Jurkat, Clone E6-1 (cell line): Measurements from ENCODE around the gene GPR183.

Source experiments
- DNase-seq: peaks from one replicate; pipeline ENCODE4 v3.0.0-alpha.2; 2011; ENCODE audit warnings: low read depth, low spot score
- H3K4me3 ChIP-seq: 2 replicates; pipeline ENCODE4 v1.5.1; 2011; ENCODE audit warnings: mild to moderate bottlenecking, low read length, control low read depth, moderate library complexity

GPR183 gene

DNA sequence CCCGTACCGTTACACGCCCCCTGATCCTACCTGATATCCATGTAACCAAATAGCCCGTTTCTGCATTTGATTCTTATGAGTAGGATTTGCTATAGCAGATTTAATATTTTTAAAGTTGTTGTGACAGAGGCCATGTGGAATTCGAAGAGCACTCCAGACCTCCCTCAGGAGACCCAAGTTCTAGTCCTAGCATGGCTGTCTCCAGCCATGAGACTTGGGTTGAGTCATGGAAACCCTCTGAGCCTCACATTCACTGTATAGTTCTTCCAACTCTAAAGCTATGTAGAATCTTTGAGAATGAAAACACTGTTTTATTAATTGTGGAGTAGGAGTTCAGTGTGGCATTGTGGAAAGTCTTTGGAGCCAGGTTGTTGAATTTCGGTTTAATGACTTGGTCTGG is 8.0 kb upstream of the GPR183 start:
- no peak overlapping the region for H3K4me3 ChIP-seq
- no peak for DNase-seq

DNA sequence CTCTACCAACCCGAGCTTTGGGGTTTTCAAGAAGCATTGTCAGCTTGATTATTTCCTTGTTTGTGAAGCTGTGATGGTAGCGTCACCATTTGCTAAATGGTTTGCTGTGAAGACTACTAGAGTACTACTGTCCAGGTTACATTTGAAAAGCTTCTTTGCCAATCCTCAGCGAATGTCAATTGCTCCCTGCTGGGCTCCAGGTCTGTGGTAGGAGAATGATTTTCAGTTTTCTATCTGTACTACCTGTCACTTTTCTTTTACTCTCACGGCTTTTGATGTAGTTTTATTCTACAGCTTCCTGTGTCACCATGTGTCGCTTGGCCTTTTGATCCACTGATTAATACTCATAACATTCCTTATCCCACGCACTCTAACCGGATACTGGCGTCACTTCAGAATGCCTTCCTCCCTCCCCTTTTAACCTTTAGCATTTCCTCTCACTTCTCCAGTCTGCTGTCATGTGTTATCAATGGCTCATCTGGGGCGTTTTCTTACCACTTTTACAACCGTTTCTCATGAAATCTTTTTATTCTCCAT is 7.5 kb upstream of the GPR183 start:
- H3K4me3 ChIP-seq, result no peak overlapping the region
- no peak for DNase-seq

DNA sequence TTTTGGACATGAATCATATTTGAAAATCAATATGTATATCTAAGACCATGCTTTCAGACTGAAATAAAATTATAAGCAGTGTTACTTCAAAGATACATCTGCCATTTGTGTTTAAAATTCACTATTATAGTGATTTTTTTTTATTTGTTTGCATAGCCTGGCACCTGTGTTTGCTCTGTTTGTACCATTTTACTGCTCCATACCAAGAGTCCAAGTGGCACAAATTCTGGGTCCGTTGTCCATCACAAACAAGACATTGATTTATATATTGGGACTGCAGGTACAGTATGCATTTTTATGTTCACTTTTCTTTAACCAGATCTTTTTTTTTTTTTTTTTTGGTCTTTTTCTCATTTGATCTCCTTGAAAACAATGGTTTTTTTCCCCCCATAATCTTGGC is 6.7 kb upstream of the GPR183 start:
- H3K4me3 ChIP-seq, result no peak overlapping the region
- DNase-seq, result no peak

DNA sequence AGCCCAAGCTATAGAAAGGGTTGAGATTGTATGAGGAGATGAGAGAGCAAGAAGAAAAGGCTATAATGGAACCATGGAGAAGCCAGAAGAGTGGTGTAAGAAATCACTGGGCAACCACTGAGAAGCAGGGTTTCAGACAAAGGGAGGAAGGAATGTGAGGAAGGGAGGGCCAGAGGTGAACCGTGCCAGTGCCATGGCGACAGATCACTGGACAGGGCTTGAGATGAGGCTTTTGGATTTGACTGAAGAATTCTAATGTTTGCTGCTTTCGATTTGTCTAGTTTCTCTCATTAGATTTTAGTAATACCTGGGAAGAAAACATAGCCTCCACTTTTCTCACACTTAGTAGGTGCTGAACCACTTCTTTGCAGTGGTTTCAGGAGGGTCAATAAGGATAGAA is 6.3 kb upstream of the GPR183 start:
- DNase-seq, result no peak
- H3K4me3 ChIP-seq, result no peak overlapping the region

DNA sequence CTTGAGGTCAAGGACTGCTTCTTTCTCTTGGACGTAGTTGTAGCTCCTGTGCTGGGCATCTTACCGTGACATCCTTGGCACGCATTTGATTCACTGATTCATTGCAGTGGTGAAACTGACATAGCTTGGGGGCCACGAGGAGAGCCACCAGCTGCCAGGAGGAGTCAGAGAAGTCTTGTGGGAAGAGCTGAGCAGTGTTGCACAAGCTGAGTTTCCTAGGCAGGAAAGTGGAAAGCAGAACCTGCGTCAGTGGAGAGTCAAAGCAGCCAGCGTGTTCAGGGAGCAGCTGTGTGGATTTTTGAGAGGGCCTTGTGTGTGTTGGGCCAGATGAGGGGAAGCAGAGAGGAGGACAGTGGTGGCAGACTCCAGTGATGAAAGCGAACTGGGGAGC is 5.3 kb upstream of the GPR183 start:
- DNase-seq, result no peak

DNA sequence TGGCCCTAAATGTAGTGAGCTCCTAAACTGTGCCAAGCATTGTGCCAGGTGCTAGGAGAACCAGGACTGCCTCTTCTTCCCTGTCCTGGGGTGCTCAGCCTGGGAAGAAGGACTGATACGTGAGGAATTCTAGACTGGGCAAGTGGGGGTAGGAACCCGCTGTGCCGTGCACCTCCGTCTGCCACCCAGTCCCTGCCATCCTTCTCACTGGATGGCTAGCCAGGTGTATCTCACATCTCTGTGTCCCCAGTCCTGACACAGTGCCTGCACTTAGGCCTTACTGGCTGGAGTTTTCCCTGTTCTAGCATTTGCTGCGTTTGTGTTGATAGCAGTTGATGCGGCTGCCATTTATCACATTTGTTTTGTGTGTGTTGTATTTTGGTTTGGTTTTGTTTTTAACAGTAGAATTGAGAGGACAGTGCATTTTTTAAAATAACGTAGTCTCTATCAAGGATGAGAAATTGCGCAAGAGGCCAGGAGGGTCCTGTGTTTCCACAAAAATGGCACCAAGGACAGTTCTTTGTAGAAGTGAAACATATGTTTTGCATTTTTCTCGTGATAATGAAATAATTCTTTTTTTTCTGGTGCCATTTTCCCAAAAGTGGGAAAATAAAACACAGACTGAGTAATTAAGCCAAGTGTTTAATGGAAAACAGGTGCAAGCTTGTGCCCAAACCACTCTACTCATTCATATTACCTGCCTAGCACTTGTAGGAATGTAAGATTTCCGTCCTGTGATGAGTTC is 4.7 kb upstream of the GPR183 start:
- H3K4me3 ChIP-seq, result no peak overlapping the region
- no peak for DNase-seq

More for the DNA sequence above, 5.3 kb upstream of the GPR183 start:
- H3K4me3 ChIP-seq, result no peak overlapping the region

DNA sequence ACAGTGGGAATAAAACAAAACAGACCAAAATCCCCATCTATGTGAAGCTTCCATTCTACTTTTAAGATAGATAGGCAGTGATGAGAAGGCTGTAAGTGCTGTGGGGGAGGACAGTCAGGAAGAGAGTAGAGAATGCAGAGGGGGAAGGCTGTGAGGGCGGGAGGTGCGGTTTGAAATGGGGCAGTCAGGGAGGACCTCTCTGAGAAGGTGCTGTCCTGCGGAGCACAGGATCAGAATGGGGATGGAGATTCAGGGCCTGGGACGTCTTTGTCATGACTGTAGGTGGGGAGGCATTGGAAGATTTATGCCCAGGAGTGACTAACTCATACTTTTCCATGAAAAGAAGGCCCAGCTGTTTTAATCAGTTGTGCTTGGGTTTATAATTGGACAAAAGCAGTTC is 3.9 kb upstream of the GPR183 start:
- DNase-seq, result no peak
- no peak overlapping the region for H3K4me3 ChIP-seq

DNA sequence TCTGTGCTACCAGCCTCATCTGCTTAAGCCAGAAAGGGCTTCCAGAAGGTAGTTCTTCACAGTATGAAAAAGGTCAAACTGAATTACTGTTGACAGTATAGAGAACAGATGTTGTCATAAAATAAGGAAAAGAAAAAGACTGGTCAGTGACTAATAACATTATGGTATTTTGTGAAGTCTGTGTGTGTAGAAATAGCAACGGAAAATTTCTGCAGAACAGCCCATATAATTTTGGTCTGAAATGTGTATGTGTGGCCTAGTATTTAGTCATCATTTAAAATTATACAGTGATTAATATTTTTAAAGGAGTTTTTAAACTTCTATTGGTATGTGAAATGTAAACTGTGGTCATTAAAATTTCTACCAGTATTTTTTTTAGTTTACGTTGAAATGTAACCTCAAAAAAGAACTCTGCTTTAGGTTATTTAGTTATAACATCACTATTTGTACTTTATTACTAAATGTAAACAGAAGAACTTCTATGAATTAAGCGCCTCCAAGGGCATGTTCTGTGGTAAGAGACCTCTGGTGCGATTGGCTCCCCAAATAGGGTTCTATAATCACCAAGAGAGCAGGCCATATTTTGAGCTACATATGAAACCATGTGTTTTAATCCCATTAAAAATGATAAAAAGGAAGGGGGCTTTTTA is 3.3 kb upstream of the GPR183 start:
- DNase-seq, result no peak
- no peak overlapping the region for H3K4me3 ChIP-seq

DNA sequence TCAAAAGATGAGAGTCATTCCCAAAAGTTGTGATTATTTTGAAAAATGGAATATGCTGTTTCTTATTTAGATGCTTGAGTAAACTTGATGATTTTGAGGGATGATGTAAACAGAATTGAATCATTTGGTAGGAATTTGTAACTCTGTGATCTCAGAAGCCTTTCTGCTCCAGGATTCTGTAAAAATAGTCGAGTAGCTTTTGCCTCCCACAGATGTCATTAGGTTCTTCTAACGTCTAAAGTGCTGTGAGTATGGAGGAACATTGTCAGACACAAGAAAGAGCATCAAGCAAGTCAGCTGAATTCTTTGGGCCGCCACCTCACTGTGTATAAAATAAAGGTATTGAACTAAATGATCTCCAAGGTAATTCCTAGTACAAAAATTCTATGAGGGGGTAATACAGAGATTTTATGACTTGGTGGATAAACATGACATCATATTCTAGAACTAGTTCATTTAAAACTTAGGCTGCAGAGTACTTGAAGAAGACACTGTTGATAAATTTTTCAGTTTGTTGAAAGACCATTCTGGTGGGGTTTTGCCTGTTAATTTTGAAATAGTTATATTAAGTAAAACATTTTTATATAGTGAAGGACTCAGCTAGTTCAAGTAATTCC is 1.4 kb upstream of the GPR183 start:
- DNase-seq, result no peak
- H3K4me3 ChIP-seq, result no peak overlapping the region

DNA sequence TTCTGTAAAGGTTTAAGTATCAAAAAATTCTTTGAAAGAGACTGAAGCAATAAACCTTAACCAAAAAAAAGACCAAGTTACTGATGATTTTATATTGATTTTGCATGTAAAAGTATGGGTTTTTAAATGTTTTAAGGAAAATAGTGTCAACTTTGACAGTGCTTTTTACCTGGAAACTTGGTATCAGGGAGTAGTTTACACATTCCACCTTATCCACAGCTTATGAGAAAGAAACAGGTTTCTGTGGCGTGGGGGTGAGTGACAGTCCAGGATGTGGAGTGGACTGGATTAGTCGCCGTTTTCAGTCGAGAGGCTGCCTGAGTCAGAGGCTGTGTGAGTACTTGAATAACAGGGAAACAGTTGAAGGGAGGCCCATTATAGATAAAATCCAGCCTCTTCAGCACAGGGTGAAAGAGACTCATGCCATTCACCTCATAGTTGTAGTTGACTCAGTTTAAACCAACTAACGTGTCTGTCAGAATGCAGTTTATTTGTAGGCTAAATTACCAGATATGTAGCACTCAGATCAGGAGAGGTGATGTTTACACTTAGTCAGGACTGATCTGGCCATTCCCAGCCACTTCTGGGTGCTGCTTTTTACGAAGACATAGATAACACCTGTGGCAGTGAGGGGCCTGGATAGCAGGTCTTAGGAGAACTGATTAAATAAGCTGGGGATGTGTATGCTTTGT is 595 bp upstream of the GPR183 start:
- DNase-seq, result no peak
- no peak overlapping the region for H3K4me3 ChIP-seq

DNA sequence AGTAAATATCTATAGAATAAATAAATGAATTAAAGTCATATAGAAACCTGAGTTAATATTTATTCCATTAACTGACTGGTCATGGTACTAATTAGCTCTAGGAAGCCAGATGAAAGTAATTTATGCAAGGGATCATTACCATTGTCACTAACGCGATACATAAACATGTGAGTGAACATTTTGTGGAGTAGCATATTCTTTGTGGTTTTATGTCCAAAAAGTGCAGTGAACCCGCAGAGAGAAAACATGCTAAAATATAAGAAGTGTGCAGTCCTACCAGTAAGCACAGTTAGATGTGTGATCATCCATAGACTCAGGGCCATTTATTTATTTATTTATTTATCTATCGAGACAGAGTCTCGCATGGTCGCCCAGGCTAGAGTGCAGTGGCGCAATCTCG is 1.6 kb downstream of the GPR183 start:
- no peak overlapping the region for H3K4me3 ChIP-seq
- no peak for DNase-seq

DNA sequence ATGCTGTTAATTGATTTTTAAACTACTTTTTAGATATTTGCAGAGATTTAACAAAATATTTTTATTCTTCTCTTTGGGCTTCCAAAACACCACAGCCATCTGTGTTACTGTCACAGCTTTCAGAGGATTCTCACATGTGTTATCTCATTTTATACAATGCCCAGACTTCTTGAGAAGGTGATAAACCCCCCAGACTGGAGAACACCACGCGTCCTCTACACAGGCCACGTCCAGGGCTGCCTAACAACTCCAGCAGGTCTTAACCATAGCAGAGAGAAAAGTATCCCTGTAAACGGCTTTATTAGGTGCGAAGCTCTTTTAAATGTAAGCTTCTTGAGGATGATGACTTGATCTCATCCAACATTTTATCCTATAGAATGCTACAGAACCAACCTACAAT is 2.0 kb downstream of the GPR183 start:
- no peak overlapping the region for H3K4me3 ChIP-seq
- no peak for DNase-seq

DNA sequence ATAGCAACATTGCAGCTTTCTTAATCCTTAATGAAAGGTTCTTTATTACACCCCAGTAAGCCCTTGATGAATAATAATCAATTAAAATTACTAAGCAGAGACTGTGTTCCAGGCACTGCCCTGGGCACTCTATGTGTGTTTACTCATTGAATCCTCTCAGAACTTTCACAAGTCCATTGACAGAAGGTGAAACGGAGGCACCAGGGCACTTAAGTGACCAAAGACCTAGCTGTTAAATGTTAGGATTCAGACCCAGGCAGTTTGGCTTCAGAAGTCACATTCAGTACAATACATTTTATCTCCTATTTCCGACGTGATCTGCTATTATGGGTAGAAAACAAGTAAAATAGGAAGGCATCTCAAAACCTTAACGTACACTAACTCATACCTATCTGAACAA is 2.7 kb downstream of the GPR183 start:
- DNase-seq, result no peak
- H3K4me3 ChIP-seq, result no peak overlapping the region

DNA sequence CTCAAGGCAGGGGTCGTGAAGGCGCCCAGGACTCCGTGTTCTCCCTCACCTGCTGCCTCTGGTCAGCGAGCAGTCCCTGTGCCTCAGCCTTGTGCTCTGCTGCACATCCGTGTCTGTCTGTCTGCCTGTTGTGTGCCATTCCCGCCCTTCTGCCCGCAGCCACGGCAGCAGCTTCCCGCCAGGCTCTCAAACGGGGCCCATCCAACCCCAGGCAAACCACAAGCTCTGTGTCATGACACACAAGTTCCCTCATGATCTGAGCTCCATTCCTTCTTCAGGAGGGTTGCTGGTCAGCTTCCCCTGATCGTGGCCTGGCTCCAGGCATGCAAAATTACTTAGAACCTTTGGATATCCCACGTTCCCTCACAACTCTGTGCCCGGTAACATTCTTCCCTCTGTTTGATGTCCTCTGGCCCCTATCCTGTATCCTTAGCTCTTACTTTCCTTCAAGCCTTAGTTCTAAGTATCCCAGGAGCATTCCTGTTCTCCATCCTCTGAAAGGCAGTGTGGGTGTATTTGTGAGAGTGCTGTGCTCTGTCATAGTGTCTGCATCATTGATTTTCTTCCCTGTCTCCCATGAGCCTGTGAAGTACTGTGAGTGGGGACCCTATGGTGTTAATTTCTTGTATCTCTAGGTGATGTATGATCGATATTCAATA is 3.2 kb downstream of the GPR183 start:
- DNase-seq, result no peak
- H3K4me3 ChIP-seq, result no peak overlapping the region

DNA sequence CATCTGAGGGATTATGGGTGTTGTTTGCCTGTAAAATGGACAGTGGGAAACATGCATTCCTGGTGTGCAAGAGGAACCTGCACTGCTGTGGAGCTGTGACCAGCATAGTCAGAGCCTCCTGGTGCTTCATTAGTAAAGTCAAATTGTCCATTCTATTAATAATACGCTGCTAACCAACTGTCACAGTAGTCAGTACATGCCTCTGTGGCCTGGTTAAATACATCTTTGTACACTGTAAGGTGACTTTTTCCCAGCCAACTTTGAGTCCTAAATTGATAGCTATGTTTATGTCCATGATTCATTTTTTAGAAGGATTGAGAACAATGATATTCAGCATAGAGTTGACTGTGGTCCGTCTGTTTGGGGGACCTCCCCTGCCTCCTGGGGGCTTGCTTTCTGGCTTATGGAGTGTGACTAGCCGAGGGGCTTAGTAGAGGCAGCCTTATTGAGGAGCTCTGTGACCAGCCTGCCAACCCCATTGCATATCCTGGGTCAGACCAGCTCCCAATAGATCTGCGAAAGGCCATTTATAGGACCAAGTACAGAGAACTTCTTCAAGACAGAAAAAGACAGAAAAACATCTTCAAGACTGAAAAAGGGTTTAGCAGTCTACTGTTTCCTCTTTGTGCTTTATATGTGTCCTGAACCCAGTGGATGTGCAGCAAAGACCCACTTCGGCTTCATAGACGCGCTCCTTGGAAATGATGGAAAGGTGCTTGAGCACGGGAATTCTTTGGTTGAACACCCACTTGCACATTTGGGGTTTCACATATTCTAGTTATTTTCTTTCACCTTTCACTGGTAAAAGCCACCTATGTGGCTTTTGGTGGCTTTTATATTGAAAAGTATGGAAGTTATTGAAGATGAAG is 4.3 kb downstream of the GPR183 start:
- no peak for DNase-seq
- no peak overlapping the region for H3K4me3 ChIP-seq

DNA sequence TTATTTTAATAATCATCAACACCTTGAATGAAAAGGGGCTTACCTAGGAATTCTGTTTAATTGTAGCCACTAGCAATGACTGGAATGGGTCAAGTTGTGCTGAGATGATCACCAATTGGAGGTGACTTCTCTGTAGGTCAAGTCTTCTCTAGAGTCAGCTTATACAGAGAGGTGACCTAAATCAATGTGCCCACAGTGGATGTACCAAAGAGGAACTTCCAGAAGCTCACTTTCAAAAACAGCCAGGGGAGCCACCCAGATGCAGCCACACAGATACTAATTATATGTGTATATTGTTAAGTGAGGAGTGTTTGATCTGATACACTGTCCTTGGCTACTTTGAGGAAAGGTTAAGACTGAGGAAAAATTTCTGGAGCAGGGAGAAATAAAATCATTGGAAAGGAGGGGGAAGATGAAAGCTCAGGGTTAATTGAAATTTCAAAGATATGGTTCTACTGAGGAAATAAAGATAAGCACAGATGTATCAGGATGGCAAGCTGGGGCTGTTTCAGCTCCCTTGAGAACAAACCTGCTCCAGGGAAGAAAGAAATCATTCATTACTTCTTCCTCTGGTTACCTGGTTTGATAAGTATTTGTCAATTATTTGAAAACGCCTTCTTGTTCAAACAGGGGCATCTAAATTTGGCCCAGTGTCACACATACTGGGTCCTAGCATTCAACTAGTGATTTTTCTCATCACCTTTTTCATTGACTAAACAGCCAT is 5.1 kb downstream of the GPR183 start:
- no peak overlapping the region for H3K4me3 ChIP-seq
- no peak for DNase-seq

DNA sequence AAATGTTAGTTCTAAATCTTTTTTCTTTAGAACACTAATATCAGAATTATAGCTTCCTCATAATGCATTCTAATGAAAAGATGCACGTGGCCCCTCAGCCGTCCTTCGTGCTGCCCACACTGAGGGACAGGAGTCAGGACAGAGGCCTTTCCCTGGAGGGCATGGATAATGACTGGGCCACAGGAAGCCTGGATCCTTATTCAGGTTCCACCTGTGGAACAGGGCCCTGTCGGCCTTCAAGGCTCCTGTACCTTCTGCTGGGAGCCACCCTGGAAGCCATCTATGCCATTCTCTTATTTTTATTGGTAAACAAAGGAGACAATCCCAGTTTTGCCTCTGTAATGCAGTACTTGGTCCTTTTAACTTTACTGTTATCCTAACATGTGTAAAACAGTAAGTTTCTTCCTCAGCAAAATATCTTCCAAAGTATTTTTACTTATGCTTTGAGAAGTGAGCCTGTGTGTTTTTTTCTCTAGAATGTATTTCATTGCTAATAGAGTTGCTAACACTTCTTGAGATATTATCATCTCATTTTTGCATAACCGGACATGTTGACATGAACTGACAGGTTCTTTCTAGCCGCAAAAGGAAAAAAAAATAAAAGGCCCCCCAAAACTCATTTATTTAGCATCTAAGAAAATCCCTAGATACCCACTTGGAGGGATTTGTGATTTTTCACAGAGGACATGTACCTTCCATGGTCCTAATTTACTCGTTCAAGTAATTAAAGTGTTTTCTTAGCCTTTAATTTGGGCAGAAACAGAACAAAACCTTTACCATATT is 6.0 kb downstream of the GPR183 start:
- no peak overlapping the region for H3K4me3 ChIP-seq
- DNase-seq, result no peak
